H9 (cell line): Measurements from ENCODE around the gene CCL3. TPM values are rescaled to one million over a fixed set of nuclear protein-coding genes. Genes with fewer than 3 reads are reported as not detected.

ENCODE experiments used
- DNase-seq: peaks from one replicate; pipeline ENCODE4 v3.0.0-alpha.2; 2017
- H2AFZ ChIP-seq: one replicate; pipeline ENCODE4 v1.6.1; 2013; ENCODE audit warnings: mild to moderate bottlenecking, low read length, control low read depth, moderate library complexity
- H2AK5ac ChIP-seq: 2 replicates; pipeline ENCODE4 v1.6.1; 2013; ENCODE audit warnings: low read length, control low read depth, mixed read lengths; ENCODE audit not compliant: insufficient read length
- H2BK120ac ChIP-seq: one replicate; pipeline ENCODE4 v1.6.1; 2013; ENCODE audit warnings: low read depth, mild to moderate bottlenecking, low read length, control low read depth, inconsistent platforms; ENCODE audit not compliant: poor library complexity, severe bottlenecking
- H2BK12ac ChIP-seq: 2 replicates; pipeline ENCODE4 v1.6.1; 2013; ENCODE audit warnings: low read length, control low read depth, mixed read lengths, low read depth; ENCODE audit not compliant: insufficient read length
- H2BK15ac ChIP-seq: 2 replicates; pipeline ENCODE4 v1.6.1; 2013; ENCODE audit warnings: low read depth, low read length, control low read depth
- H2BK20ac ChIP-seq: one replicate; pipeline ENCODE4 v1.6.1; 2013; ENCODE audit warnings: low read depth, mild to moderate bottlenecking, low read length, control low read depth, inconsistent platforms; ENCODE audit not compliant: poor library complexity, severe bottlenecking
- H2BK5ac ChIP-seq: 2 replicates; pipeline ENCODE4 v1.6.1; 2013; ENCODE audit warnings: low read length, control low read depth, mixed read lengths; ENCODE audit not compliant: insufficient read length
- H3K14ac ChIP-seq: 2 replicates; pipeline ENCODE4 v1.6.1; 2013; ENCODE audit warnings: low read length, control low read depth; ENCODE audit not compliant: insufficient read depth
- H3K18ac ChIP-seq: 2 replicates; pipeline ENCODE4 v1.6.1; 2013; ENCODE audit warnings: low read depth, mild to moderate bottlenecking, mixed read lengths, low read length, control low read depth; ENCODE audit not compliant: insufficient read length
- H3K23ac ChIP-seq: 2 replicates; pipeline ENCODE4 v1.6.1; 2013; ENCODE audit warnings: low read length, control low read depth, mixed read lengths, low read depth; ENCODE audit not compliant: insufficient read length
- H3K23me2 ChIP-seq: 2 replicates; pipeline ENCODE4 v1.6.1; 2013; ENCODE audit warnings: low read depth, mild to moderate bottlenecking, mixed read lengths, low read length, control low read depth; ENCODE audit not compliant: insufficient read length, poor library complexity, severe bottlenecking
- H3K27ac ChIP-seq: 2 replicates; pipeline ENCODE4 v1.5.1; 2013; ENCODE audit warnings: low read length, control low read depth, mixed read lengths, low read depth; ENCODE audit not compliant: insufficient read length
- H3K27me3 ChIP-seq: 2 replicates; pipeline ENCODE4 v1.6.1; 2013; ENCODE audit warnings: low read length, control low read depth, inconsistent platforms; ENCODE audit not compliant: insufficient read depth
- H3K4ac ChIP-seq: 2 replicates; pipeline ENCODE4 v1.6.1; 2013; ENCODE audit warnings: low read depth, mild to moderate bottlenecking, control low read depth, inconsistent platforms, low read length, moderate library complexity
- H3K4me1 ChIP-seq: 2 replicates; pipeline ENCODE4 v1.6.1; 2013; ENCODE audit warnings: low read length, control low read depth, inconsistent platforms; ENCODE audit not compliant: insufficient read depth
- H3K4me2 ChIP-seq: 2 replicates; pipeline ENCODE4 v1.6.1; 2013; ENCODE audit warnings: low read length, control low read depth, mixed read lengths; ENCODE audit not compliant: insufficient read length, insufficient read depth
- H3K56ac ChIP-seq: 2 replicates; pipeline ENCODE4 v1.6.1; 2013; ENCODE audit warnings: low read depth, mild to moderate bottlenecking, mixed read lengths, low read length, control low read depth; ENCODE audit not compliant: insufficient read length
- H3K79me1 ChIP-seq: 2 replicates; pipeline ENCODE4 v1.6.1; 2013; ENCODE audit warnings: low read depth, mild to moderate bottlenecking, moderate library complexity, low read length, control low read depth, inconsistent platforms; ENCODE audit not compliant: insufficient read depth, poor library complexity, severe bottlenecking
- H3K79me2 ChIP-seq: 2 replicates; pipeline ENCODE4 v1.6.1; 2013; ENCODE audit warnings: low read length, control low read depth, inconsistent platforms; ENCODE audit not compliant: insufficient read depth
- H3K9ac ChIP-seq: 2 replicates; pipeline ENCODE4 v1.6.1; 2013; ENCODE audit warnings: low read length, control low read depth, mixed read lengths; ENCODE audit not compliant: insufficient read length; ENCODE audit errors: extremely low read depth
- H3K9me3 ChIP-seq: one replicate; pipeline ENCODE4 v1.6.1; 2013; ENCODE audit warnings: low read depth, low read length, inconsistent platforms; ENCODE audit not compliant: control insufficient read depth
- H3T11ph ChIP-seq: one replicate; pipeline ENCODE4 v1.6.1; 2013; ENCODE audit warnings: mild to moderate bottlenecking, low read length, control low read depth, inconsistent platforms
- H4K20me1 ChIP-seq: one replicate; pipeline ENCODE4 v1.6.1; 2013; ENCODE audit not compliant: control insufficient read depth, insufficient read length, insufficient read depth
- H4K5ac ChIP-seq: 2 replicates; pipeline ENCODE4 v1.6.1; 2013; ENCODE audit warnings: low read depth, mild to moderate bottlenecking, mixed read lengths, low read length, control low read depth; ENCODE audit not compliant: insufficient read length
- H4K8ac ChIP-seq: replicated peaks from 2 replicates; pipeline ENCODE4 v1.6.1; 2013; ENCODE audit warnings: low read length, control low read depth, mixed read lengths, low read depth; ENCODE audit not compliant: insufficient read length
- H4K91ac ChIP-seq: 2 replicates; pipeline ENCODE4 v1.6.1; 2013; ENCODE audit warnings: low read depth, mild to moderate bottlenecking, moderate library complexity, mixed read lengths, low read length, control low read depth; ENCODE audit not compliant: insufficient read length
- H3K27ac Mint-ChIP-seq, 3 experiments: 2 replicates in 2 of 3; 3 replicates in 1 of 3; pipeline ENCODE4 v1.8.0; 2020 to 2021; ENCODE audit warnings: mixed read lengths in 3 of 3, mild to moderate bottlenecking in 1 of 3, moderate library complexity in 1 of 3
- H3K27me3 Mint-ChIP-seq: 2 replicates; pipeline ENCODE4 v1.8.0; 2021; ENCODE audit warnings: low read depth, mild to moderate bottlenecking, moderate library complexity, mixed read lengths
- H3K36me3 Mint-ChIP-seq, 3 experiments: 2 replicates in 2 of 3; 3 replicates in 1 of 3; pipeline ENCODE4 v1.8.0; 2020 to 2021; ENCODE audit warnings: low read depth in 3 of 3, mixed read lengths in 3 of 3; ENCODE audit not compliant: insufficient read depth in 1 of 3
- H3K4me1 Mint-ChIP-seq, 2 experiments: 2 replicates each; pipeline ENCODE4 v1.8.0; 2020; ENCODE audit warnings: mixed read lengths in 2 of 2
- H3K4me3 Mint-ChIP-seq, 2 experiments: 2 replicates in 1 of 2; 3 replicates in 1 of 2; pipeline ENCODE4 v1.8.0; 2020 to 2021; ENCODE audit warnings: mild to moderate bottlenecking in 2 of 2, mixed read lengths in 2 of 2, moderate library complexity in 1 of 2
- H3K9me3 Mint-ChIP-seq, 2 experiments: 2 replicates in 1 of 2; 3 replicates in 1 of 2; pipeline ENCODE4 v1.8.0; 2020; ENCODE audit warnings: mild to moderate bottlenecking in 2 of 2, mixed read lengths in 2 of 2, moderate library complexity in 1 of 2
- CTCF ChIP-seq: fragments of 200-600 bp; sonication (generic); conservative IDR thresholded peaks from 3 replicates; pipeline ENCODE4 v1.8.0; 2021; ENCODE audit warnings: antibody characterized with exemption, mild to moderate bottlenecking
- total RNA-seq: library from RNA; stranded (reverse); gene quantifications from 2 replicates; pipeline ENCODE4 v1.2.1, GENCODE V29; 2021

Gene CCL3
- total RNA-seq, 1 experiment from 2014 or later = not detected

- no peak overlapping the region for H3K4me2 ChIP-seq
- H4K5ac ChIP-seq = no peak overlapping the region
- H2BK12ac ChIP-seq = no peak overlapping the region
- no peaks in the 10 kb centered on the region for H4K20me1 ChIP-seq
- no peak overlapping the region for H4K91ac ChIP-seq
- H3K9ac ChIP-seq = no peak overlapping the region
- no peaks in the 10 kb centered on the region for H3K23me2 ChIP-seq
- H3K27ac ChIP-seq = no peak overlapping the region
- Mint-ChIP-seq H3K27me3 (peaks cover 2% of the 10 kb centered on the region; the same call in 1 of the 2 replicates), H3K36me3 (0 out of 7 replicates have a peak, but pooled peaks cover 0 to 2% (median 0%) of the 10 kb centered on the region in 3 experiments), H3K9me3 (no peaks in the 10 kb centered on the region; a peak in 2 of 5 replicates), H3K4me1 (no peaks in the 10 kb centered on the region), H3K27ac (no peak overlapping the region), H3K4me3 (no peak overlapping the region)
- H4K8ac ChIP-seq = no peak overlapping the region
- no peaks in the 10 kb centered on the region for H3K4me1 ChIP-seq
- H3K4ac ChIP-seq = no peak overlapping the region
- no peak for TF ChIP-seq CTCF
- no peak overlapping the region for H2BK20ac ChIP-seq
- no peak overlapping the region for H2BK5ac ChIP-seq
- no peaks in the 10 kb centered on the region for H3K9me3 ChIP-seq
- H3K79me1 ChIP-seq = no peaks in the 10 kb centered on the region
- no peak overlapping the region for H3K18ac ChIP-seq
- H3K14ac ChIP-seq = no peak overlapping the region
- no peak overlapping the region for H3K56ac ChIP-seq
- no peak for DNase-seq
- H3T11ph ChIP-seq = no peak overlapping the region
- no peak overlapping the region for H3K23ac ChIP-seq
- H2AK5ac ChIP-seq = no peak overlapping the region
- no peak overlapping the region for H2BK120ac ChIP-seq
- H3K79me2 ChIP-seq = no peaks in the 10 kb centered on the region
- H3K27me3 ChIP-seq = no peaks in the 10 kb centered on the region
- no peak overlapping the region for H2BK15ac ChIP-seq
- no peak overlapping the region for H2AFZ ChIP-seq
These were observed 32.0 kb downstream of the CCL3 start for GRCh38 chr17:36057911-36058310.
